LoVo (cell line): Measurements from ENCODE around the gene LPP.

Experiments used
- DNase-seq: peaks from one replicate; pipeline ENCODE4 v3.0.0-alpha.2; 2016; ENCODE audit warnings: low spot score

The LPP gene

DNA sequence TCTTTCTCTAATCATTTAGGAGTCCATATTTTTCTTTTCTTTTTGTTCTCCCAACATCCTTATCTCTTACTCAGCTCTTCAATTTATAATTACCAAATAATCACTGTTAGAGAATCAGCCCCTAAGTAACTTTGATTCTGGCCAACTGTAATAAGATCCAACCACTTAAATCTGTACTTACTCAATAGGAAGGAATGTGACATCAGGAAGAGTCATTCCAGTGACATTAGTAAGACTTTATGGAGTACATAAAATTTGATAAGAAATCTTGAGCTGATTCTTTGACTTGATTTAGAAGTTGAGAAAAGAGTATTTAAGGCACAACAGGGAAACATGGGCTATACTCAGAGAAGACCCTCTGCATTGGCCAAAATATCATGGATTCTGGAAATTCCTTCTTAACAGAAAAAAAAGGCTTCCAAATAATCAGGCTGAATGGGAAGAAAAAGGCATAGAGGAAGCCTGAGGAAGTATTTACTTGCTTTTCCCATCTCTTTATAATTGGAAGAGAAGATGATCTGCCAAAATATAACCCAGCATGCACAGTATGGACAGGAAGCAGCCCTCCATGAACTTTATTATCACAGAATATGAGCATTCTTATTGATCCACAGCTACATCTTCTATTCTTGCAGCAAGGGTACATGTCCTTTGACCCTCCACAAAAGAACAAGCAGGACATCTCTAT is 728.1 kb downstream of the LPP start:
- DNase-seq, result peak; percentile 63

DNA sequence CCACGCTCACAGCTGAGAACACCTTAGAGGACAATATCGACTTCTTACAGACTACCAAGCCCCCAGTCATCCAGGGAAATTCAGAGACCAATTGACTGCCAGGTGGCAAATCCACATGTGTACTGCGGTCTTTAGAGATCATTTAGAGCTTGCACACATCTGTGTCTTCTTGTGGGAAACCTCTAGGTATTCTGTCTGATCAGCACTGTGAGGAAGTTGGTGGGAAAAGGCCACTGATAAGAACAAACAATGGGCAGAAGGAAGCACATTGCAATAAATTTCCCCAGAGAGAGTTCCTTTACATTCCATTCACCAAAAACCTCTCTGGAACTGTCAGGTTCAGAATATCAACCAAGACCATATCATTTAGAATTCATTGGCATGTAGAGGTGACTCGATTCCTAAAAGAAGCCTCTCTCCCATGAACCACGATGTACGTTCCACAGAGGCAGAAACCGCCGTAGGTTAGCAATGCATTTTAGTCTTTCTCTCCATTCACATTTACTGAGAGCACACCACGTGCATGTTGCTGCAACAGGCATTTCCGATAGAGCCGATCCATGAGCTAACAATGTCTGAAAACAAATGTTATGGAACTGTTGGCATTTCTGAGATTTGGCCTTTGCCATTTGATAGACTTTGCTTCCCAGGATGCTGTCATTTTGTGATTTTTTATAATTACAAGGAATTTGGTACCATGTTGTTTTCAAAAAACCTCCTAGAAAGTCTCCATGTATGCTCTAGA is 730.5 kb downstream of the LPP start:
- DNase-seq, result no peak

DNA sequence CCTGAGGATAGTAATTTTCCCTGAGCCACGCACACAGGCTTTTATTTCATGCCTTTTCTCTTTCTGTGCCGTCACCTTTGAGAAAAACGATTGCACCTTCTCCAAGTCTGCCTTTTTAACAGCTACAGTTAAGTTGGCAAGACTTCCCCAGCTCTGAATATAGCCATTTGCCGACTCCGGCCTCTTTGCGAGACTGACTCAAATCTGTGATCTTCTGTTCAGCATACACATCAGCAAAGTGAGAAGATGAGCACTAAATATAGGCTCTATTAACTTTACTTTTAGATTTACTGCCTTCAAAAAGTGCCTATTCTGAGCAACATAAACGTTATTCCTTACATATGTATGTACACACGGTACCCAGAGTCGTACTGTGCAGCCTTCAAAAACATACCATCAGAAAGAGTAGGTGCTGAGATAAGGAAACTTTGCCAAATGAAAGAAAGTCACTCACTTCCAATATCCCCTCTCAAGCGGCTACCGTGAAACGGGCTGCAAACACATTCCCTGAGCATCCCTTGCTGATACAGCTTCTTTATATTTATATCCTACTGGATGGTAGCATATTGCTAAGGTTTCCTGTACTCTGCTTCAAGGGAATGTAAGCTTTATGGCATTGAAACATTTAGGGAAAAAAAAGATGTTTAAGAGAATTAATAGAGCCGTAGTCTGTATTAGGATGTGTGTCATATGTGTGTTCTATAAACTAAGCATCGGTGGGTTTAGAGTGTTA is 734.5 kb downstream of the LPP start:
- no peak for DNase-seq

DNA sequence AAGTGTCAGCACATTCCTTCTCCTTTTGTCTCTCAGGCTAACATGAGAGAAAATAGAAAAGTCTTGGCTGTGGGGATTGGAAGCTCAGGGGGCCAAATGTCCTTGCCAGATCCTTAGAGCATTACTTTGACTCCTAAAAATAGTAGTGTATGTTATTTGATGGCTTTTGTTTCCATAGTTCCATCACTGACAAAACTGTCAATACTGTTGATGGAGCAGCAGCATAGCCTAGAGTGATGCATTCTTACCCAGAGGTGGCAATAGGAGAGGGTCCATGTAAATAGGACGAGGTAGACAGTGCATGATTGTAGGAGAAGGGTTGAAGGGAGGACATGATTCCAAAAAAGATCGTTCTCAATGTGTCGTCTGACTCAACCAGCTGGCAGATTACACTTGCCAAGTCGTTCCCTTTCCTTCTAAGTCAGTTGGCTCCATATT is 735.1 kb downstream of the LPP start:
- DNase-seq, result no peak

DNA sequence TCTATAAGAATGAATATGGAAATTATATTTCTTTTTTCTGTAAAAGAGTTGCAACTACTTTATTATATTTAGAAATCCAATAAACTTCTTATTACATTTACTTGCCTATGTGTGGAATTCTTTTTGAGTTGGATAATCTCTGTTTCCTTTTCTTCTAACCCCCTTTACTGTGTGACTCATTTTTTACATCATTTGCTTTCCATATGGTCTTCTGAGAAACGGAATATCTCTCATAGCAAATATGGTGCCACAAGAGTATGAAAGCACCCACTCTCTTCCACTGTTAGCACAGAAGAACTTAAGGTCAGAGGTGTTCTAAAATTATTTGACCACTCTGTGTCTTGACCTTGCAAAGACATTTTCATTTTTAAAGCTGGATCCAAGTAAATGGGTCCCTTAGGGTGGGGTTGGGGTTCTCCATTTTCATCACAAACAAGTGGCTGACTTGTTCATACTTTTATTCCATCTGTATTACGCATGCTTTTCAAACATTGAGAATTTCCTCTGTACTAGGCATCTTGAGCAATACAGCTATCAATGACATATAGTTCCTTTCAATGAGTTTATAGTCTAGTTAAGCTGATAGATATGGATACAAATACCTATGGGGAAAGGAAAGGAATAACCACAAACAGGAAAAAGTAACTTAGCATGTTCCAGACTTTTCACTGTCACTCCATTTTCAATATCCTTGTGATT is 736.8 kb downstream of the LPP start:
- no peak for DNase-seq

DNA sequence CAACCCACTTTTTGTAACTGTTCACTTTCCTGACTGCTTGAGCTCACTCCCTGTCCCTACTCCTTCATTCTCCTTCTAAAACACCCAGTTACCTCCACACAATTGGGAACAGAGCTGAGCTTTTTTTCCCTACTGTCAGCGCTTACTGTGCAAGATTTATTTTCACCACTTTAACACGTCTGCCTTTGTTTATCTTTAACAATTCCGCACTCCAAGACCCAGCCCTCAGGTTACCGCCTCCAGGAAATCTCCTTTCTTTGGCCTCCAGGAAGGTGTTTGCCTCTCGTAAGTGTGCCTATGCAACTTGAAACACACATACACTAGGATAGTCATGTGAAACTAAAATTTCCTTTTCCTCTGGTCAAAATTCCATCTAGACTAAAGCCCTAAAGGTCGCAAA is 745.9 kb downstream of the LPP start:
- DNase-seq, result no peak

DNA sequence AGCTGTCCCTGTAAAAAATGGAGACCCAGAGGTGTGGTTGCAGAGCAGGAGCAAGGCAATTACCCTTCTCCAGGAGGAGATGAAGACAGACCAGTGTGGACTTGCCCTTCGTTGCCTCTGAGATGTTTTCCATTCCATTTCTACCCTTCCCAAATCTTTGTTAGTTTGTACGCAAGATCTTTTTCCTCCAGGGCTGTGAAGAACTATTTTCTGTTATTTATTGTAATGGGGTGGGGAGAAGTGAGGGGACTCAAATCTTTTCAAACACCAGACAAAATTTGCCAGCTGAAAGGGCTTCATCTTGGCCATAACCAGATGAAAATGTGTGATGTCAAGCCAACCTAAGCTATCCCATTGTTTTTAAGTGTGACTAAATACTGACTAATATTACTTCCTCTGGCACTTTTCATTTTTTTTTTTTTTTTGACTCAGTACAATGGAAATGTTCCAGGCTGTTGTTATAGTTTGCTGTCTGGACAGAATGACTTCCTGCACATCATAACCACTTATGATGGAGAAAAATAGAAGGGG is 746.5 kb downstream of the LPP start:
- peak; percentile 23 for DNase-seq

DNA sequence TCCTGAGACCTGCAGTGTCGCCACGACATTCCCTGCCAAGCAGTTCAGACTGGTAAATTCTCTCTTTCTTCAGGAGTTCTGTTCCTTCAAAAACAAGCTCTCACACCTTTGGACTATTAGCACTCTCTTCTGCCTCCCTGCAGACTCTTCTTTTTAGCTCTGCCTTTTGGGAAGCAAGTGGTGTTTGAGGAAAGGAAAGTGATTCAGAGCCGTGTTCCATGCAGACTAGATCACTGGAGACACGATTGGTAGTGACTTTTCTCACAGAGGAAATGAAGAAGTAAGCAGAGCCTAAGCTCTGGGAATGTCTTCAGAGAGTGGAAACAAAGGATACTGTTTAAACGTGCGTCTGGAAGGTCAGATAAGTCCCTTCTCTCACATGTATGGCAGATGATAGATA is 747.2 kb downstream of the LPP start:
- DNase-seq, result no peak

DNA sequence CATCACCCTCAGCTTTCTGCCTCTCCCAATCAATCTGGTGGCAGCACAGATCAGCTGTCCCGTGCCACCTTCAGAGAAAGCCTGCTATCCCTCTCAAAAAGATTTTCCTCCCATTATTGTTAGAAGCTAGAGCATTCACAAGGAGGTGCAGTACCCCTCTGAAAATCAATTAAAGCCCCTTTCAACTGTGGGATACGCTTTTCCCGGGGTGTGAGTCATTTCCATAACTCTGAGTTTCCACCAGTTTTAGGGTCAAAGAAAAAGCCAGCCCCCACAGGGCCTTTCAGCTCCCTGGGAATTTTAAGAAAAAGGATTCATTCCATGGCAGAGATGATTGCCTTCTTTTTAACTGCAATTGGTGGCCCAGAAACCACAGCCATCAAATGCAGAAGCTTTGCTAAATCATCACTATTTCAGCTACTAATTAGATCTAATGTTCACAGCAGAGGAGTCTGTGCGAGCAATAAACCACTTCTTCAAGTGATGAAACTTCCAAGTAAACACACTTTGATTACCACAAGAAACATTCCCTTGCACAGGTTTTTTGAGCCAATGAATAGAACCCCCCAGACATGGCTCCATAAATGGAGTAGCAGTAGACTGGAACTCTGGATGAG is 747.8 kb downstream of the LPP start:
- no peak for DNase-seq

DNA sequence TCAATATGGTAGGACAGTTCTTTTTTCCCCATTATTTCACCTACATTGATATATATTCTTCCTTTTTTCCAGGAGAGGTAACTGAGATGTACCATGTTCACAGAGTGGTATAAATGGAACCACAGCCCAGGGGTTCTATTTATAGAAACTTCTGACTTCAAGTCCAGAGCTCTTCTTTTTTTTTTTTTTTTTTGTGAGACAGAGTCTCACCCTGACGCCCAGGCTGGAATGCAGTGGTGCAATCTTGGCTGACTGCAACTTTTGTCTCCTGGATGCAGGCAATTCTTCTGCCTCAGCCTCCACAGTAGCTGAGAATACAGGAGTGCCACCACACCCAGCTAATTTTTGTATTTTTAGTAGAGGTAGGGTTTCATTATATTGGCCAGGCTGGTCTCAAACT is 750.7 kb downstream of the LPP start:
- no peak for DNase-seq

DNA sequence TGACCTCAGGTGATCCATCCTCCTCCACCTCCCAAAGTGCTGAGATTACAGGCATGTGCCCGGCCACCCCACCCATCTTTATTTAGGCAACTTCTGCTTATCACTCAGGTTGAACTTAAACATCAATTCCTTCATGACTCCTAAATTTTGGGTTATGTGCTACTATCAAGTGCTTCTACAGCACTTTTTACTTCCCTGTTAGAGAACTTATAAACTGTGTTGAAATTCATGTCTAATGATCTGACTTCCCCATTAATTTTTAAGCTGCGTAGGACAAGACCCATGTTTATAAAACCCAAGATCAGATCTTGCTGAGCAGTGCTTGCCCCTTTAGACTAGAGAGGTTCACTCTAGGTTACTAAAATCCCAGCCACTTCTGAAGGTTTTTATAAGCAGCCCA is 751.6 kb downstream of the LPP start:
- DNase-seq, result no peak

DNA sequence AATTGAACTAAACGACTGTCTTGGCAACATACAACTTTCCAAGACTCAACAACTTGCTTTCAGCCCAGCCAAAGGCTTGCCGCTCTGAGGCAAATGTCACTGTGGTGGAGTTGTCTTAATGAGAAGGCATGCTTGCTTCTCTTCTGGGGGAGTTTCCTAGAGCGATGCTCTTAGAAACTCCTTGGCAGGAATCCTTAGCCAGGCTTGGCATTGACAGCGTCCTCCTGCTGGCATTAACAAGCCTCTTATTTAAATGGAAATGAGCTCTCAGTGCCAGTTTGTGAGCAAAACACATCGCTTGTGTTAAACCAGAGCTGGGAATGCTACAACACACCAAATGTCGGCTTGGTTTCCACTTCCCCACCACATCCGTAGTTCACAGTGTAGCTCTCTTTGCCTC is 752.3 kb downstream of the LPP start:
- no peak for DNase-seq

DNA sequence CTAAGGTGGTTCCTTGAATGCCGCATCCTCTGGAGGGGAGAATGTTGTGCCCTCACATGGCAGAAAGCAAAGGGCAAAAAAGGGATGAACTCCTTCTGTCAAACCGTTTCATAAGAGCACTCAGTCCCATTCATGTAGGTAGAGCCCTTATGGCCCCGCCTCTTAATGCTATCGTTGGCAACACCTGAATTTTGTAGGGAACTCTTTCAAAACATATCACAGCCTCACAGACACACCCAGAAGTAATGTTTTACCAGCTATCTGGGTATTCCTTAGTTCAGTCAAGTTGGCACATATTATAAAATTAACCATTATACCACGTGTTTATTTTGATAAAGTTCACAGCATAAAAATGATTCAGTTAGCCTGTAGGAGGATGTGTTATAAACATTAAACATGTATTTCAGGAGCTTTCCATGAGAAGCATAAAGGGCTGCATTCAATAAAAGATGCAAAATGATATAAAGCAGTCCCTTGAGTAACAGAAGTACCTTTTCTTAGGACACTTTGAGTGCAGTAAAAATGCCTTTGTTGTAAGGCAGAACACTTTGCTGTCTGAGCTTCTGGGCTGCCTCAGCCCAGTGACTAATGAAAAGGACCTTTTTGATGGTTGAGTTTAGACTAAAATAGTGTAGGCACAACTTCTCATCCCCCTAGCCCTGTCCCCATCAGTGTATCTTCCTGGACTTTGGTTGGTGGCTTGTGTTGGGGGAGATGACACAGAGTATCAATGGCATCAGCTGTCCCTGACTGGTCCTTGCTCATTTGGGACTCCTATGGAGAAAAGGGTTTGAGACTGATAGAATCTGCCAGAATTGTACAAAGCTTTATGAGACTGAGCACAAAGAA is 754.3 kb downstream of the LPP start:
- no peak for DNase-seq

DNA sequence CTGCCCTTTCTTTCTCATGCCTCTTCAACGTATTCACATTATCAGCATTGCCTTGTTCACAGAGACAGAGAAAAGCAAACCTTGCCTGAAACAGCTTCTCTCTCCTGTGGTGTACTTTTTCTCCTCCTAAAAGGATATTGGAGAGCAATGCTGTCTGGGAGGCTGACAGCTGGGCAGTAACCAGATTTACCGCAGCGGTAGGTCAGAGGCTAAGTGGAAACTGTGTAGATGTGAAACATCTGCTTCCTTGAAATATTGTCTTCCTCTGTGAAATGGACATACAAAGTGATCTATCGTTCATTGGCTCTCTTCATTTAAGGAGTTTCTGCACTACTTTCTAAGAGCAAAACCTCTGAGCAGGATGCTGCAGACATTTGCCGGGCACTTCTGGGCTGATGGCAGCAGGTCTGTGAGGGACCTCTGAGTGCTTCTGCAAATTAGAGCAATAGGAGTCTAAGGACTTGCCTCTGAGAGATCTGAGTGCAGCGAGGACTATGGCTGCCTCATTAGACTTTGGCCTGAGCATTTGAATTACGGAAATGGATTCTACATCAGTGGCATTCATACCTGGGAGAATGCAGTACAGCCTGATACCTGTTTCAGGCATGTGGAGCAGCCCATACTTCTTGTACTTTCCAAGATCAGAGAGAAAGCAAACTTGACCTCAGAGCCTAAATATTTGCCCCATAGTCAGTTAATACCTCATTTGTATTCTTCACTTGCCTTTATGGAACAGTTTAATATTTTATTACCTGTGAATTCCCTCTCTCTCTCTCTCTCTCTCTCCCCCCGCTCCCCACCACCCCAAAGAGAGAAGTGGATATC is 757.3 kb downstream of the LPP start:
- no peak for DNase-seq

DNA sequence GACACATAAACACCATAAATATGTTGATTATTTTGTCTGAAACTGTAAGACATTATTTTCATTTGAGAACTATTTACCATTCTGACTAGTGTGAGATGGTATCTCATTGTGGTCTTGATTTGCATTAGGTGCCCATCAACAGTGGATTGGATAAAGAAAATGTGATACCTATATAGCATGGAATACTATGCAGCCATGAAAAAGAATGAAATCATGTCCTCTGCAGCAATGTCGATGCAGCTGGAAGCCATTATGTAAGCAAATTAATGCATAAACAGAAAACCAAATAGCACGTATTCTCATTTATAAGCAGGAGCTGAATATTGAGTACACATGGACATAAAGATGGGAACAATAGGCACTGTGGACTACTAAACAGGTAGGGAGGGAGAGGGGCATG is 759.1 kb downstream of the LPP start:
- no peak for DNase-seq

DNA sequence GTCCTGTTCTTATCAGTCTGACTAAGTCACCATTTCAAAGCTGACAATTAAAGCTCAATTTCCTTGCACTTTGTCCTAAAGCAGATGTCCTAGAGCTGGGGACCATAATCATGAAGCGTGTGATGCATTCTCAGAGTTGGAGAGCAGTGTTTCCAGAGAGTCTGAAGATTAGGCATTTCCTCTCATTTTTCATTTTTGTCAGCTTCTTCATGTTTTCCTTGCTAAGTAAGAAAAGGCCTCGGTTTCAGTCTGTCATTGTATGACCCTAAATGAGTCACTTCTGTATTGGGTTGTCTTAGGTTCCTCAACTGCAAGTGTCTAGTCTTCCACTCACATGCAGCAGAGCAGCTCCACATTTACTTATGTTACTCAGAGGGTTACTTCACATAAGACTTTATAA is 760.6 kb downstream of the LPP start:
- no peak for DNase-seq

DNA sequence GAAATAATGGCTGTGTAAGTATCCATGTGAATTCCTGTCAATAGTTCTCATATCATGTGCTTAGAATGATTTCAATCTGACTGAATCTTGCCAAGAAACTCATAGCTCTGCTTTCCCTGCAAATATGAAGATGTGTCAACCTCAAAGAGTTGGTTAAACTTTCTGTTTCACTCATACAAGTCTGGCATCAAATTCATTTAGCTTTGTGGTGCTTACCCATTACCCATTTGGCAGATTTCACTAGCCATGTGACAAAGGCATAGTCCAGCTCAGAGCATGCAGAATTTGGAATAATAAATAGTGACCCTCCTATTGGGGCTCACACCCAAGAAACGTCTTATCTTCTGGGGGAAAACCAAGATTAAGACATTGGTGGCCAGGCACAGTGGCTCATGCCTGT is 761.2 kb downstream of the LPP start:
- DNase-seq, result no peak

DNA sequence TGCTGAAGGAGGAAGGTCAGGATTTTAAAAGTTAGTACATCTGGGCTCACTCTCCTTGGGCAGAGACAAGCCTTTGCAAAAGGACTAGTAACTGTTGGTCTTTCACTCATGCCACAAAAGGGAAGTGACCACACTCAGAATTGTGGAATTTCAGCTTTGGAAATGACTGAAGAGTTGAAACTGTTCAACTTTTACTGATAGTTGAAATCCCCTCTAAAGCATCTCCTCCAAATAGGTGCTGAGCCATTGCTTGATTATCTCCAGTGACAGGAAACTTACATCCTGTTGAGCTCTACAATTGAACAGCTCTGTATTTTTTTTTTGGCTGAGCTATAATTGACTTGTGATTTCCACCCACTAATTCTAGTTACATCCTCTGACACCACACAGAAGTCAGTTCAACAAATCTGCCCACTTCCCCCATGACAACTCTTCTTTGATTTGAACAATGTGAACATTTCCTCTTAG is 763.0 kb downstream of the LPP start:
- DNase-seq, result no peak

DNA sequence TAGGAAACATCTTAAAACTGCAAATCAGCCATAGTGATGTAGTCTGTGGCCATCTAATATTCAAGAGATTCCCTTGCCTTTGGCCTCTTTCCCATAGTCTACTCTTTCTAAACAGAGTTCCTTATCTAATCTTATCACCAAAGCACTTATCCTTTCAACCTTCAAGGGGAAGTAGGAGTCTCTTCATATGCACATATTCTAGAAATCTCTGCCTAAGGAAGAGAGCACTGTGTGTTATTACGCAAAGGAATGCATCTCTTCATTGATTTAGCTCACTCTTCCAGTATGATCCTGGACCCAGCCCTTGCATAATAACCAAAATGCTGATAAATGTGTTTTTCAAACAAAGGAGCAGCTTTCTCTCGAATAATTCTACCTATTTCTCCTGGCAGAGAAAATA is 764.1 kb downstream of the LPP start:
- no peak for DNase-seq

DNA sequence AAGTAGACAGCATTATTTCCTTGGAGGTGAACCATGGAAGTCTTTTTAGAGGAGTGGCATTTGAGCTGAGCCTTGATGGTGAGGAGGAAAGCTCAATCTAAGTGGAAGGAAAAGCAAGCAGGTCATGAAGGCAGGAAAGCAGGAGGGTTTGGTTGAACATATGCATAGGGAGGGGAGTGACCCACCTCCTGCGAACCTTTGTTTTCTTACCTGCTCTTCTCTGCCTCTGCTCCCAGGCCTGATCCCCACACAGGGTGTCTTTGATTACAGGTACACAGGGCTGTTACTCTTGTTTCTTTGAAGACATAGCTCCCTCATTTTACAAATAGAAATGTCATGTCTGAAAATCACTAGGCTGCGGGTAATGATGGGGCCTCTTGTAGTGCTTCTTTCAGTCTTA is 769.7 kb downstream of the LPP start:
- no peak for DNase-seq
